Measurements from ENCODE around the gene OLAH.

The OLAH gene

DNA sequence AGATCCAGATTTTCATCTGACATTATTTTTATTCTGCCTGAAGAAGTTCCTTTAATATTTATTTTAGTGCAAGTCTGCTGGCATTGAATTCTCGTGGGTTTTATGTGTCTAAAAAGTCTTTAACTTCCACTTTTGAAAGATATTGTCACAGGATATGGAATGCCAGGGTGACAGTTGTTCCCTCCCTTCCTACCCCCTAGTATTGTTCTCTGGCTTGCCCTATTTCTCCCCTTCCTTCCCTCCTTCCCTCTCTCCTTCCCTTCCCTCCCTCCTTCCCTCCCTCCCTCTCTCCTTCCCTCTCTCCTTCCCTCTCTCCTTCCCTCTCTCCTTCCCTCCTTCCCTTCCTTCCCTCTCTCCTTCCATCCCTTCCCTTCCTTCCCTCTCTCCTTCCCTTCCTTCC lies 14.9 kb downstream of the OLAH start (continued):
- no peak for TF ChIP-seq ZNF404 (tag by site-specific recombination; IDR thresholded peaks at IDR 0.05)

GRCh38 chr10:15059914-15060313 lies 16.2 kb downstream of the OLAH start:
- H3K4me3 ChIP-seq (ENCODE audit: low read depth, low read length): no peak overlapping the region
- TF ChIP-seq, protein P1, sequence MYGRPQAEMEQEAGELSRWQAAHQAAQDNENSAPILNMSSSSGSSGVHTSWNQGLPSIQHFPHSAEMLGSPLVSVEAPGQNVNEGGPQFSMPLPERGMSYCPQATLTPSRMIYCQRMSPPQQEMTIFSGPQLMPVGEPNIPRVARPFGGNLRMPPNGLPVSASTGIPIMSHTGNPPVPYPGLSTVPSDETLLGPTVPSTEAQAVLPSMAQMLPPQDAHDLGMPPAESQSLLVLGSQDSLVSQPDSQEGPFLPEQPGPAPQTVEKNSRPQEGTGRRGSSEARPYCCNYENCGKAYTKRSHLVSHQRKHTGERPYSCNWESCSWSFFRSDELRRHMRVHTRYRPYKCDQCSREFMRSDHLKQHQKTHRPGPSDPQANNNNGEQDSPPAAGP (tag by site-specific recombination; IDR thresholded peaks at IDR 0.05): no peak
- TF ChIP-seq, protein P2, sequence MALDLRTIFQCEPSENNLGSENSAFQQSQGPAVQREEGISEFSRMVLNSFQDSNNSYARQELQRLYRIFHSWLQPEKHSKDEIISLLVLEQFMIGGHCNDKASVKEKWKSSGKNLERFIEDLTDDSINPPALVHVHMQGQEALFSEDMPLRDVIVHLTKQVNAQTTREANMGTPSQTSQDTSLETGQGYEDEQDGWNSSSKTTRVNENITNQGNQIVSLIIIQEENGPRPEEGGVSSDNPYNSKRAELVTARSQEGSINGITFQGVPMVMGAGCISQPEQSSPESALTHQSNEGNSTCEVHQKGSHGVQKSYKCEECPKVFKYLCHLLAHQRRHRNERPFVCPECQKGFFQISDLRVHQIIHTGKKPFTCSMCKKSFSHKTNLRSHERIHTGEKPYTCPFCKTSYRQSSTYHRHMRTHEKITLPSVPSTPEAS (tag by site-specific recombination; IDR thresholded peaks at IDR 0.05): no peak
- TF ChIP-seq ZNF621 (tag by site-specific recombination; IDR thresholded peaks at IDR 0.05) (no peak), ATF2 (tag by site-specific recombination; IDR thresholded peaks at IDR 0.05; ENCODE audit: low read depth) (no peak), ZFP37 (tag by site-specific recombination; IDR thresholded peaks at IDR 0.05) (no peak), ZNF121 (tag by site-specific recombination; IDR thresholded peaks at IDR 0.05) (no peak), ZNF341 (tag by site-specific recombination; IDR thresholded peaks at IDR 0.05; ENCODE audit: low read depth) (no peak), ZNF2 (tag by site-specific recombination; IDR thresholded peaks at IDR 0.05) (no peak), ZIC2 (tag by site-specific recombination; IDR thresholded peaks at IDR 0.05) (no peak), ZNF292 (tag by site-specific recombination; IDR thresholded peaks at IDR 0.05; ENCODE audit: borderline replicate concordance, low read depth) (no peak), ZNF248 (tag by site-specific recombination; IDR thresholded peaks at IDR 0.05) (no peak), YY2 (tag by site-specific recombination; IDR thresholded peaks at IDR 0.05) (no peak), ZBTB49 (tag by site-specific recombination; IDR thresholded peaks at IDR 0.05; ENCODE audit: low read depth) (no peak), SETDB1 (IDR thresholded peaks at IDR 0.05; ENCODE audit: insufficient read length, low read length) (peak; percentile 2), ZNF133 (tag by site-specific recombination; IDR thresholded peaks at IDR 0.05) (peak; percentile 93)
- TF ChIP-seq, protein P3, sequence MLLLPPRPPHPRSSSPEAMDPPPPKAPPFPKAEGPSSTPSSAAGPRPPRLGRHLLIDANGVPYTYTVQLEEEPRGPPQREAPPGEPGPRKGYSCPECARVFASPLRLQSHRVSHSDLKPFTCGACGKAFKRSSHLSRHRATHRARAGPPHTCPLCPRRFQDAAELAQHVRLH (tag by site-specific recombination; IDR thresholded peaks at IDR 0.05): no peak
- TF ChIP-seq, protein P4, sequence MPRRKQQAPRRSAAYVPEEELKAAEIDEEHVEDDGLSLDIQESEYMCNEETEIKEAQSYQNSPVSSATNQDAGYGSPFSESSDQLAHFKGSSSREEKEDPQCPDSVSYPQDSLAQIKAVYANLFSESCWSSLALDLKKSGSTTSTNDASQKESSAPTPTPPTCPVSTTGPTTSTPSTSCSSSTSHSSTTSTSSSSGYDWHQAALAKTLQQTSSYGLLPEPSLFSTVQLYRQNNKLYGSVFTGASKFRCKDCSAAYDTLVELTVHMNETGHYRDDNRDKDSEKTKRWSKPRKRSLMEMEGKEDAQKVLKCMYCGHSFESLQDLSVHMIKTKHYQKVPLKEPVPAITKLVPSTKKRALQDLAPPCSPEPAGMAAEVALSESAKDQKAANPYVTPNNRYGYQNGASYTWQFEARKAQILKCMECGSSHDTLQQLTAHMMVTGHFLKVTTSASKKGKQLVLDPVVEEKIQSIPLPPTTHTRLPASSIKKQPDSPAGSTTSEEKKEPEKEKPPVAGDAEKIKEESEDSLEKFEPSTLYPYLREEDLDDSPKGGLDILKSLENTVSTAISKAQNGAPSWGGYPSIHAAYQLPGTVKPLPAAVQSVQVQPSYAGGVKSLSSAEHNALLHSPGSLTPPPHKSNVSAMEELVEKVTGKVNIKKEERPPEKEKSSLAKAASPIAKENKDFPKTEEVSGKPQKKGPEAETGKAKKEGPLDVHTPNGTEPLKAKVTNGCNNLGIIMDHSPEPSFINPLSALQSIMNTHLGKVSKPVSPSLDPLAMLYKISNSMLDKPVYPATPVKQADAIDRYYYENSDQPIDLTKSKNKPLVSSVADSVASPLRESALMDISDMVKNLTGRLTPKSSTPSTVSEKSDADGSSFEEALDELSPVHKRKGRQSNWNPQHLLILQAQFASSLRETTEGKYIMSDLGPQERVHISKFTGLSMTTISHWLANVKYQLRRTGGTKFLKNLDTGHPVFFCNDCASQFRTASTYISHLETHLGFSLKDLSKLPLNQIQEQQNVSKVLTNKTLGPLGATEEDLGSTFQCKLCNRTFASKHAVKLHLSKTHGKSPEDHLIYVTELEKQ (tag by site-specific recombination; IDR thresholded peaks at IDR 0.05; ENCODE audit: borderline replicate concordance): no peak
- H3K27ac ChIP-seq (ENCODE audit: extremely low read depth, low read depth, low read length): no peak overlapping the region
- H3K36me3 ChIP-seq (ENCODE audit: control insufficient read depth in 2 of 2, insufficient read depth in 1 of 2, low read length in 2 of 2): no peaks in the 10 kb centered on the region
- H3K4me1 ChIP-seq (ENCODE audit: control insufficient read depth, insufficient read depth, low read length): no peaks in the 10 kb centered on the region
- ChIA-PET CTCF (interaction anchor here (0.7 kb wide), 1 partner anchor 307 kb away, joined by 7 read pairs; no protein-coding TSS in a partner anchor), POLR2A (no interaction called here)
- H3K9me3 ChIP-seq (ENCODE audit: control insufficient read depth, insufficient read depth, low read depth, low read length): no peaks in the 10 kb centered on the region
